ENCODE results near the gene SLC38A3.

GRCh38 chr3:50185230-50185629 is 19.8 kb upstream of the SLC38A3 start:
- no peak for TF ChIP-seq CTCF (IDR thresholded peaks at IDR 0.05)
- TF ChIP-seq SIN3A (IDR thresholded peaks at IDR 0.05; ENCODE audit: borderline replicate concordance, insufficient read depth, low read depth, low read length), result no peak
- TF ChIP-seq, protein P1, sequence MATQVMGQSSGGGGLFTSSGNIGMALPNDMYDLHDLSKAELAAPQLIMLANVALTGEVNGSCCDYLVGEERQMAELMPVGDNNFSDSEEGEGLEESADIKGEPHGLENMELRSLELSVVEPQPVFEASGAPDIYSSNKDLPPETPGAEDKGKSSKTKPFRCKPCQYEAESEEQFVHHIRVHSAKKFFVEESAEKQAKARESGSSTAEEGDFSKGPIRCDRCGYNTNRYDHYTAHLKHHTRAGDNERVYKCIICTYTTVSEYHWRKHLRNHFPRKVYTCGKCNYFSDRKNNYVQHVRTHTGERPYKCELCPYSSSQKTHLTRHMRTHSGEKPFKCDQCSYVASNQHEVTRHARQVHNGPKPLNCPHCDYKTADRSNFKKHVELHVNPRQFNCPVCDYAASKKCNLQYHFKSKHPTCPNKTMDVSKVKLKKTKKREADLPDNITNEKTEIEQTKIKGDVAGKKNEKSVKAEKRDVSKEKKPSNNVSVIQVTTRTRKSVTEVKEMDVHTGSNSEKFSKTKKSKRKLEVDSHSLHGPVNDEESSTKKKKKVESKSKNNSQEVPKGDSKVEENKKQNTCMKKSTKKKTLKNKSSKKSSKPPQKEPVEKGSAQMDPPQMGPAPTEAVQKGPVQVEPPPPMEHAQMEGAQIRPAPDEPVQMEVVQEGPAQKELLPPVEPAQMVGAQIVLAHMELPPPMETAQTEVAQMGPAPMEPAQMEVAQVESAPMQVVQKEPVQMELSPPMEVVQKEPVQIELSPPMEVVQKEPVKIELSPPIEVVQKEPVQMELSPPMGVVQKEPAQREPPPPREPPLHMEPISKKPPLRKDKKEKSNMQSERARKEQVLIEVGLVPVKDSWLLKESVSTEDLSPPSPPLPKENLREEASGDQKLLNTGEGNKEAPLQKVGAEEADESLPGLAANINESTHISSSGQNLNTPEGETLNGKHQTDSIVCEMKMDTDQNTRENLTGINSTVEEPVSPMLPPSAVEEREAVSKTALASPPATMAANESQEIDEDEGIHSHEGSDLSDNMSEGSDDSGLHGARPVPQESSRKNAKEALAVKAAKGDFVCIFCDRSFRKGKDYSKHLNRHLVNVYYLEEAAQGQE (IDR thresholded peaks at IDR 0.05; ENCODE audit: insufficient read depth in 1 of 2, low read depth in 2 of 2, low read length in 1 of 2), result no peak
- TF ChIP-seq TCF7L2 (IDR thresholded peaks at IDR 0.05; ENCODE audit: low read depth, low read length), result no peak

All from Panc1 (cell line).